Occipital lobe (tissue), 2 donors: ENCODE measurements around the gene PROS1. TPM values are rescaled to one million over a fixed set of nuclear protein-coding genes. Genes with fewer than 3 reads are reported as not detected.
A peak's percentile ranks its signal among the peaks of the same experiment; 100 is the strongest.

Experiments used
- DNase-seq: peaks from one replicate; lab custom pipeline; 2025; lab: John Stamatoyannopoulos, UW
- total RNA-seq: library from RNA; depleted of rRNA; stranded (reverse); fragments of >200 nt; gene quantifications from one replicate; pipeline ENCODE4 v1.2.3, GENCODE V29; 2014

PROS1 gene
- 14.2 TPM for total RNA-seq

- DNase-seq: peak; percentile 57
These were observed at the start of gene PROS1 for GRCh38 chr3:93973131-93974126. PROS1 (minus strand) TSS chr3:93973896; CDS start chr3:93973749, 147 bp downstream.

- no peak for DNase-seq
These were observed 46.6 kb upstream of the PROS1 start for GRCh38 chr3:94020293-94020692.

GRCh38 chr3:94019659-94020058 is 46.0 kb upstream of the PROS1 start:
- DNase-seq: no peak

GRCh38 chr3:94015025-94015424 is 41.3 kb upstream of the PROS1 start:
- no peak for DNase-seq

- no peak for DNase-seq
These were observed 38.5 kb upstream of the PROS1 start for GRCh38 chr3:94012185-94012584.

- DNase-seq: no peak
These were observed 37.6 kb upstream of the PROS1 start for GRCh38 chr3:94011233-94011711.

GRCh38 chr3:94009608-94010007 is 35.9 kb upstream of the PROS1 start:
- DNase-seq: no peak

GRCh38 chr3:94008253-94008652 is 34.6 kb upstream of the PROS1 start:
- no peak for DNase-seq

- no peak for DNase-seq
These were observed 30.7 kb upstream of the PROS1 start for GRCh38 chr3:94004301-94004910.

GRCh38 chr3:94001827-94002495 is 28.3 kb upstream of the PROS1 start:
- no peak for DNase-seq

GRCh38 chr3:94001191-94001590 is 27.5 kb upstream of the PROS1 start:
- no peak for DNase-seq

GRCh38 chr3:93994056-93994455 is 20.4 kb upstream of the PROS1 start:
- no peak for DNase-seq

- DNase-seq: no peak
These were observed 18.5 kb upstream of the PROS1 start for GRCh38 chr3:93992207-93992606.

GRCh38 chr3:93991631-93992030 is 17.9 kb upstream of the PROS1 start:
- DNase-seq: no peak

GRCh38 chr3:93989241-93989640 is 15.5 kb upstream of the PROS1 start:
- no peak for DNase-seq

GRCh38 chr3:93988764-93989163 is 15.1 kb upstream of the PROS1 start:
- DNase-seq: no peak

- no peak for DNase-seq
These were observed 14.6 kb upstream of the PROS1 start for GRCh38 chr3:93988283-93988682.

- no peak for DNase-seq
These were observed 10.9 kb upstream of the PROS1 start for GRCh38 chr3:93984618-93985017.

GRCh38 chr3:93983408-93983807 is 9.7 kb upstream of the PROS1 start:
- no peak for DNase-seq

GRCh38 chr3:93981649-93982048 is 8.0 kb upstream of the PROS1 start:
- no peak for DNase-seq

GRCh38 chr3:93979850-93980676 is 6.4 kb upstream of the PROS1 start, which contains the start of gene ARL13B:
ARL13B (plus strand) TSS chr3:93980155; CDS start chr3:93980424, 269 bp downstream.
- DNase-seq: peak; percentile 98
